ENCODE measurements around the gene NOTUM. TPM values are rescaled to one million over a fixed set of nuclear protein-coding genes. Genes with fewer than 3 reads are reported as not detected.

NOTUM gene
- total and polyA plus RNA-seq, 2 donors (not counting 1 experiment from before 2014, with no cell fraction given) = 0.02 to 0.50 TPM

DNA sequence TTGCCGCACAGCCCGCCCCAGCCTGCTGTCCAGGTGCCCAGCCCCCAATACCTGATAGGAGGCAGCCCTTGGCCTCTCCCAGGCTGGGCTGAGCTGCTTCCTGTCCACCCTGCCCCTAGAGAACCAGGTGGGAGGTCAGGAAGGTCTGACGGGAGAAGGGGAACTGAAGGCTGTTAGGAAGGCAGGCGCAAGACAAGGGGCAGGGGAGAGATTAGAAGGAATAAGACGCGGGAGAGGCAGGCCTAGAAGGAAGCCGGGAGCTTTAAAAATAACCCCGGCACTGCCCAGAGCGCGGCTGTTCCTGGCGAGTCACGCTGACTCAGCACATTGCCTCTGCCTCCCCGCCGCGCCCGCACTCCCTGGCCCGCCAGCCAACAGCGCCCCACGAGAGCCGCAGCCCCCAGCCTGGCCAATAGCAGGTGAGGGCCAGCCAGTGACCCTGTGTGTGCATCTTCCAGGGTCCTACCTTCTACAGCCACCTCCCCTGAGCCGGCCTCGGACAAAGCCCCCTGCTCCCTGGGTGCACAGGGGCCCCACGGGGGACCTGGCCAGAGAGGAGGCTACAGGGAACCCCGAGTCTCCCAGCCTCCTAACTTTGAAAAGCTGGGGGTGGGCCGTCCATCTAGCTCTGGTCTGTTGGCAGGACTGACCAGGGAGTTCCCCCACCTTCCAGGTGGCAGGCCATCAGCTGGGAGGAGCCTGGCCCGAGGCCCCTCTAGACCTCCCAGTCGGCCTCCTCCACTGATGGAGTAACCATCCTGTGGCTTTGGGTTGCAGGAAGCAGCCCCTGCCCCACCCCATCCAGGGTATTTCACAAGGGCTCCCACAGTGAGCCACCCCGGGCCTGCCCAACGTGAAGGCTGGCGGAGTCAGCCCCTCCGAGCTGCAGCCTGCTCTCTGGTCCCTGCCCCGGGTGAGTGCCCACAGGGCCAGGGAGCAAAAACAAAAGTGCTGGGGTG, 37.4 kb downstream of the NOTUM start:
- H3K9ac ChIP-seq (ENCODE audit: insufficient read depth, low read length) = peak overlapping the region; percentile 58
- H3K27ac ChIP-seq (ENCODE audit: insufficient read depth, low read length) = peak overlapping the region; percentile 83

DNA sequence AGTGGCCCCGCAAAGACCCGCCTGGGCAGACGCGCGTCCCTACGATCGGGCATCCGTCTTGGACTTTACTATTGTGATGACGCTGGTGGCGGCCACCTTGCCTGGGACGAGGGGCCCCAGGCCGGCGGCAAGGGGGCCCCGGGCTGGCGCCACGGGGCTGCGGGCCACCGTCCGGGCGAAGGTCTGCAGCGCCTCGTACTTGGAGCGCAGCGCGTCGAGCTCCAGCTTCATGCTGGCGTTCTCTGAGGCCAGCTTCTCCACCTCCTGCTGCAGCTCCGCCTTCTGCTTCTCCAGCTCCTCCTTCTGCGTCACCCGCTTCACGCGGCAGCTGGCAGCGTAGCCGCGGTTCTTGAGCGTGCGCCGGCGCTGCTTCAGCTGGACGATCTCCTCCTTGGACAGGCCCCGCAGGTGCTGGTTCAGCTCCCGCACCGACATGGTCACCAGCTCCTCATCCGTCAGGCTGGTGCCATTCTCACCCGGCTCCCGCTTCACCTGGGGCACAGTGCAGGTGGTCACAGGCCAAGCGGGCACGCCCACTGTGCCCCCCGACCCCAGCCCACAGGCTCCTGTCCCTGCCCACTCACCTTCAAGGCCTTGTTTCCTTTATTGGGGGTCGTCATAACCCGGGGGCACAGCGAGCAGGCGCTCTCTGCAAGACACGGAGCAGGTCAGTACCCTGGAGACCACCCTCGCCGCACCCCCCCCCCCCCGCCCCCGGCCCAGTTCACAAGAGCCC, 38.3 kb downstream of the NOTUM start:
- no peak overlapping the region for H3K9ac ChIP-seq (ENCODE audit: insufficient read depth, low read length)
- H3K27me3 ChIP-seq (ENCODE audit: control insufficient read depth, insufficient read depth, low read length) = no peaks in the 10 kb centered on the region
- peaks cover 73% of the 10 kb centered on the region for H3K79me2 ChIP-seq (ENCODE audit: control insufficient read depth, insufficient read depth, low read length)
- no peak for TF ChIP-seq EZH2 (IDR thresholded peaks at IDR 0.05; ENCODE audit: low read length, missing control alignments)
- TF ChIP-seq, protein P1, sequence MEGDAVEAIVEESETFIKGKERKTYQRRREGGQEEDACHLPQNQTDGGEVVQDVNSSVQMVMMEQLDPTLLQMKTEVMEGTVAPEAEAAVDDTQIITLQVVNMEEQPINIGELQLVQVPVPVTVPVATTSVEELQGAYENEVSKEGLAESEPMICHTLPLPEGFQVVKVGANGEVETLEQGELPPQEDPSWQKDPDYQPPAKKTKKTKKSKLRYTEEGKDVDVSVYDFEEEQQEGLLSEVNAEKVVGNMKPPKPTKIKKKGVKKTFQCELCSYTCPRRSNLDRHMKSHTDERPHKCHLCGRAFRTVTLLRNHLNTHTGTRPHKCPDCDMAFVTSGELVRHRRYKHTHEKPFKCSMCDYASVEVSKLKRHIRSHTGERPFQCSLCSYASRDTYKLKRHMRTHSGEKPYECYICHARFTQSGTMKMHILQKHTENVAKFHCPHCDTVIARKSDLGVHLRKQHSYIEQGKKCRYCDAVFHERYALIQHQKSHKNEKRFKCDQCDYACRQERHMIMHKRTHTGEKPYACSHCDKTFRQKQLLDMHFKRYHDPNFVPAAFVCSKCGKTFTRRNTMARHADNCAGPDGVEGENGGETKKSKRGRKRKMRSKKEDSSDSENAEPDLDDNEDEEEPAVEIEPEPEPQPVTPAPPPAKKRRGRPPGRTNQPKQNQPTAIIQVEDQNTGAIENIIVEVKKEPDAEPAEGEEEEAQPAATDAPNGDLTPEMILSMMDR (conservative IDR thresholded peaks at IDR 0.05 in 1 of 2, IDR thresholded peaks at IDR 0.05 in 1 of 2; ENCODE audit: low read depth in 1 of 2, low read length in 2 of 2) = no peak
- H3K4me3 ChIP-seq (replicated peaks in 1 of 4; ENCODE audit: control extremely low read depth in 1 of 4, insufficient read depth in 1 of 4, low read depth in 3 of 4, low read length in 4 of 4) = peak overlapping the region in 2 of 4 experiments; percentile 4 to 54
- H3K36me3 ChIP-seq (ENCODE audit: control insufficient read depth, insufficient read depth, low read length) = peaks cover 26% of the 10 kb centered on the region
- no peaks in the 10 kb centered on the region for H3K9me3 ChIP-seq (ENCODE audit: control insufficient read depth, insufficient read depth, low read depth, low read length)
- peaks cover 28% of the 10 kb centered on the region for H3K4me1 ChIP-seq (ENCODE audit: control insufficient read depth, extremely low read depth, insufficient read depth, low read length)
- no peaks in the 10 kb centered on the region for H4K20me1 ChIP-seq (ENCODE audit: control insufficient read depth, extremely low read depth, insufficient read depth, low read length)
- peak overlapping the region; percentile 35 for H3K4me2 ChIP-seq (ENCODE audit: extremely low read depth, insufficient read depth, low read length)
- no peak overlapping the region for H2AFZ ChIP-seq (ENCODE audit: low read length)
- no peak for DNase-seq (ENCODE audit: low read depth in 2 of 2)
- peak overlapping the region; percentile 83 for H3K27ac ChIP-seq (ENCODE audit: insufficient read depth, low read length)

More for the DNA sequence above, 37.4 kb downstream of the NOTUM start:
- no peaks in the 10 kb centered on the region for H4K20me1 ChIP-seq (ENCODE audit: control insufficient read depth, extremely low read depth, insufficient read depth, low read length)
- TF ChIP-seq, protein P1 (conservative IDR thresholded peaks at IDR 0.05 in 1 of 2, IDR thresholded peaks at IDR 0.05 in 1 of 2; ENCODE audit: low read depth in 1 of 2, low read length in 2 of 2) = no peak
- TF ChIP-seq EZH2 (IDR thresholded peaks at IDR 0.05; ENCODE audit: low read length, missing control alignments) = no peak
- H3K27me3 ChIP-seq (ENCODE audit: control insufficient read depth, insufficient read depth, low read length) = no peaks in the 10 kb centered on the region
- peak overlapping the region; percentile 87 for H3K4me2 ChIP-seq (ENCODE audit: extremely low read depth, insufficient read depth, low read length)
- H2AFZ ChIP-seq (ENCODE audit: low read length) = no peak overlapping the region
- H3K9me3 ChIP-seq (ENCODE audit: control insufficient read depth, insufficient read depth, low read depth, low read length) = no peaks in the 10 kb centered on the region
- H3K4me1 ChIP-seq (ENCODE audit: control insufficient read depth, extremely low read depth, insufficient read depth, low read length) = peaks cover 28% of the 10 kb centered on the region
- peaks cover 73% of the 10 kb centered on the region for H3K79me2 ChIP-seq (ENCODE audit: control insufficient read depth, insufficient read depth, low read length)
- peak overlapping the region; percentile 17 to 54 (median 35) for H3K4me3 ChIP-seq (replicated peaks in 1 of 4; ENCODE audit: control extremely low read depth in 1 of 4, insufficient read depth in 1 of 4, low read depth in 3 of 4, low read length in 4 of 4)
- DNase-seq (ENCODE audit: low read depth in 2 of 2) = peak; percentile 75 to 79
- H3K36me3 ChIP-seq (ENCODE audit: control insufficient read depth, insufficient read depth, low read length) = peaks cover 26% of the 10 kb centered on the region

DNA sequence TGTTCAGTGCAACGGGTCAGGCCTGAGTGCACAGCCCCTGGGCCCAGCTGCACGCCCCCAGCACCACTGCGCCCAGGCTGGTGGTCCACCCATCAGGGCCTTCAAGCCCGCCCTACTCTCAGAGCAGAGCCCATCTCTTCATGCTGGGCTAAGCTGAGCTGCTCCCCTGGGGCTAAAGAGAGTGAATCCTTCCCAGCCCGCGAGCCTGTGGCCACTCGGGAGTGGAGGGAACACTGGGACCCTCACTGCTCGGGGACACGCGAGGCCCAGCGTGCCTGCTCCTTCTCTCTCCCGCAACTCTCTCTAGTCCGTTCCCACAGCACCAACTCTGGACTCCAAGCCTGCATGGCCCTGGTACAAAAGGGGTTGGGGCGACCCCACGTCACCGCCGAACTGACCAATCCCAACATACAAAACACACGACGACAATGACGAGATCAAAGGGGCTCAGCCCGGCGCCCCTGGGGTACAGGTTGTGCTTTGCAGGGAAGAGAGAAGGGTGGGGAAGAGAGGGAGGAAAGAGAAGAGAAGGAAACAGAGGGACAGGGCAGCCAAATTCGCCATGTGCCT, 38.9 kb downstream of the NOTUM start:
- no peak overlapping the region for H3K4me3 ChIP-seq (replicated peaks in 1 of 4; ENCODE audit: control extremely low read depth in 1 of 4, insufficient read depth in 1 of 4, low read depth in 3 of 4, low read length in 4 of 4)
- H3K27ac ChIP-seq (ENCODE audit: insufficient read depth, low read length) = no peak overlapping the region
- no peaks in the 10 kb centered on the region for H4K20me1 ChIP-seq (ENCODE audit: control insufficient read depth, extremely low read depth, insufficient read depth, low read length)
- H3K36me3 ChIP-seq (ENCODE audit: control insufficient read depth, insufficient read depth, low read length) = peaks cover 26% of the 10 kb centered on the region
- no peaks in the 10 kb centered on the region for H3K9me3 ChIP-seq (ENCODE audit: control insufficient read depth, insufficient read depth, low read depth, low read length)
- peaks cover 77% of the 10 kb centered on the region for H3K79me2 ChIP-seq (ENCODE audit: control insufficient read depth, insufficient read depth, low read length)
- H3K27me3 ChIP-seq (ENCODE audit: control insufficient read depth, insufficient read depth, low read length) = no peaks in the 10 kb centered on the region
- H3K4me1 ChIP-seq (ENCODE audit: control insufficient read depth, extremely low read depth, insufficient read depth, low read length) = peaks cover 30% of the 10 kb centered on the region
- no peak overlapping the region for H3K4me2 ChIP-seq (ENCODE audit: extremely low read depth, insufficient read depth, low read length)
- H3K9ac ChIP-seq (ENCODE audit: insufficient read depth, low read length) = no peak overlapping the region
- H2AFZ ChIP-seq (ENCODE audit: low read length) = no peak overlapping the region
- DNase-seq (ENCODE audit: low read depth in 2 of 2) = no peak
- TF ChIP-seq, protein P1 (conservative IDR thresholded peaks at IDR 0.05 in 1 of 2, IDR thresholded peaks at IDR 0.05 in 1 of 2; ENCODE audit: low read depth in 1 of 2, low read length in 2 of 2) = no peak
- TF ChIP-seq EZH2 (IDR thresholded peaks at IDR 0.05; ENCODE audit: low read length, missing control alignments) = no peak
